Stimulated activated CD4-positive, alpha-beta T cell treated with anti-CD3 and anti-CD28 coated beads, Interleukin-4, amount 100 ng/mL, for 48 hours (primary cell): Measurements from ENCODE around the gene HOXA1.

Experiments used
- DNase-seq, 2 donors: peaks; one replicate each; pipeline ENCODE4 v3.0.0-alpha.2; 2020; ENCODE audit warnings: low read depth in 2 of 2

HOXA1 gene

DNA sequence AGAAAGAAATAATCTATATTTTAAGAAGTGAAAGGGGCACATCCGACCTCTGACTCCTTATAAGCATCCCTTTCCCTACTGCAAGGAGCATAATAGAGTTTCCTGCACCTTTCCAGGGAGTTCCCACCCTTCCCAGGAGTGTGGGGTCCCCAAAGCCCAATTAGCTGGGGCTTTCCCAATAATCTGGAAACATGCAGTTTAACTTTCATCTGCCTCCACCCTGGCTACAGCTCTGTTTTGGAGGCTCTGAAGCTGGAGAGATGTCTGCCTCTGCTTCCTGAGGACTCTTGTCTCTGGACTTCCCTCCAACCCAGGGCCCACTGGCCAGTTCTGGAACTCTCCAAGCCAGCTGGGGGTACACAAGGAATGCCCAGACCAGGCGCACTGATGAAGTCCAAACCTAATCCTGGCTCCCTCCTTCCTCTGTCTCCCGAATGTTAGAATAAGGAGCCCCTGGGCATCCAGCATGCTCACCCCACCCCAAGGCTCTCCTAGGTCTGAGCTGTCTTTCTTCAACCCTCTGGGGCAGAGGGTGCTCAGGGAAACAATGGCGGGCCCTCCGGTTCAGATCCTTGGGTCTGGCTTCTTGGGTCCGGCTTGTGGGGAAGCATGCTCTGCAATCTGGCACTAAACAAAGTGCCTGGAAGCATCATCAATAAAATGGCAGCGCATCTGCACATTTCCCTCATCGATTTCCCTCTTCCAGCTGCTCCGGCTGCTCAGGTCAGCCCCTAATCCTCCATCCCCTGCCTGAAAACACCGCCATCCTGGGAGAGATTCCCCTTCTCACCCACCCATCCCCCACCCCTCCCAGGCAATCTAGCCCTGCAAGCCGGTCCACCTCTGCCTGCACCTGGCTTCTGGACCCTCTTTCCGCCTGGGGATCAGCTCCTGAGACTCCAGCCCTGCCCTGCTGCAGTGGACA, 21.4 kb upstream of the HOXA1 start:
- DNase-seq, result no peak

GRCh38 chr7:27116031-27116961, 20.5 kb upstream of the HOXA1 start:
- no peak for DNase-seq

DNA sequence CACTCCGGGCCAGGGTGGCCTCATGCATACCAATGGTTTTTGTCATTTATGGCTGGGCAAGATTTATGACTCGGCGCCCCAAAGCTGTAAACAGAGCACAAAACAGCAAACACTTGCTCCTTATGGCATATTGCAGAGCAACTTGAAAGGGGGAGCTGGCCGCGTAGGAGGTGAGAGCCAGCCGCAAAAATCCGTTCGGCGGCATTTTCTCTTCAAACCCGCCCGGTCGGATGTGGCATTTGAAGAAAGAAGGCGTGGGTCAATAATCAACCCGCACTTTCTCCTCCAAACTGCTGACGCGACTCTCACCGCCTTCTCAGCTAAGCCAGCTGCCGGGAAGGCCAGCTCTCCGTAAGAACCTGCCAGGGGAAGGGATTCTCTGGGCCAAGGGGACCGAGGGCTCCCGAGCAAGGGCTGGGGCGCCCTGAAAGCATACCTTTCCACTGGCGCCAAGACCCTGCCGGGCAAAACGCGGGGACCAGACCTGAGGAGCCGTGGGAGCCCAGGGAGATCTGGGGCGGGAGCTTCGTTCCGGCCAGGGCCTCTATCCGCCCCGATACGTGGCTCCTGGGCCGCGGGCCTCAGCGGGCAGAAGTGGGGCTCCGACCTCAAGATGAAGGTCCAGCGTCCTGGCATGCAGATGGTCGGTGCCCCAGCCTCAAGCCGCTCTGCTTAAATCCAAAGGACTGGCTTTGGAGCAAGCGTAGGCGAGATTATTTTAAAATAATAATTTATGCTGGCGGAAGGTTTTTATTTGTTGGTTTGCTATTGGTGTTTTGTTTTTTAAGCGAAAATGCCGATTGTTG, 19.6 kb upstream of the HOXA1 start:
- no peak for DNase-seq

DNA sequence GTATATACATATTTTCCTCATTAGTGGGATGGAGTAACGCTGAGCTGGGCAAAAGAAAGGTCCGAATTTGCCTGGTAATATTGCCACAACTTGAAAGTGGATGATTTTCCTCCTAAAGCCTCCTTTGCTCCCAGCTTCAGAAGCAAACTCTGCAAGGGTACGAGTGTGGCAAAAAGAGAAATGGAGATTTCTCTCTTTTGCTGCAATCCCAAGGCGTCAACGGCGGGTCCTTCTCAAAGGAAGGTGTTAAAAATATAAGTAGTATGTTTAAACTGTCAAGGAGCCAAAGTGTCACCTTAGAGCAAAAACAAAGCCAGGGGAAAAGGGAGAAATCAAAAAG, 19.1 kb upstream of the HOXA1 start:
- no peak for DNase-seq

- DNase-seq, result no peak
Observed at GRCh38 chr7:27113991-27114769, 18.4 kb upstream of the HOXA1 start.

DNA sequence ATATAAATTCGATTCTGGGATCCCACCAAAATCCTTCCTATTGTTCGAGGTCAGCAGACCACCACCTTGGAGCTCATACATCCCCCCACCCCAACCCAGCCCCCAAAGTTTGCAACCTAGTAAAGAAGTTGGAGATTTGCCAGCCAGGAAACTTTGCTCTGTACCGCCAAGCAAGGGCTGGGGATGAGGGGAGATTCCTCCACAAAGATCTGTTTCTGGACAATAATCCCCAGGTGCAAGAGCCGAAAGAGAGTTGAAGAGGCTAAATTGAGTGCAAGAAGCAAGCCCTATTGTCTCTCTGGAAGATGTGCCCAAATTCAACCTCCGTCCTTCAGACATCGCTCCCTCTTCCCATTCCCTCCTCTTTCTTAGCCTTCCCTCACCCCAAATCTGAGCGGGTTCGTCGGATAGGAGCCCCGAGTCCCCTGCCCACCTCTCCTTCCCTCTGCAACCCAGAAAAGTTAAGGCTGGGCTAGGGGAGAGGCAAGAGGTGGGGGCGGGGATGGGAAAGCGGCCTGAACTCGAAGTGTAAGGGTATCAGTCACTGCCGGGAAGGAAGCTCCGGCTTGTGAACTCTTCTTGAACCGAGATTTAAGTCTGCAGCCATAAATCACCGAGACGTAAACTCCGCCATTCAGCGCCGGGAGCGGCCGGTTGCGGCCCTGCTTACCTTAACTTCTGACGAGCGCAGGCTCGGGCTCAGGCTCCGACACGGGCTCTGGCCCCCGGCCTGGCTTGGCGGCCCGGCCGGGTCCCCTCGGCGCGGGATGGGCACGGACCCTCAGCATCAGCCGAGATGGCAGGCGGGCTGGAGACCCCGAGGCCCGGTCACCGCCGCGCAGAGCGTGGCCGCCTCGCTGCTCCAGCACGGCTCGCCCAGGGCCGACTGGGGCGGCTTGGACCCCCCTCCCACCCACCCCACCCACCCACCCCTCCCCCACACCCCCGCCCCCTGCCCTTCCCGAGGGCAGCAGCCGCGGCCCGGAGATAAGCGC, 17.5 kb upstream of the HOXA1 start:
- DNase-seq, result no peak

DNA sequence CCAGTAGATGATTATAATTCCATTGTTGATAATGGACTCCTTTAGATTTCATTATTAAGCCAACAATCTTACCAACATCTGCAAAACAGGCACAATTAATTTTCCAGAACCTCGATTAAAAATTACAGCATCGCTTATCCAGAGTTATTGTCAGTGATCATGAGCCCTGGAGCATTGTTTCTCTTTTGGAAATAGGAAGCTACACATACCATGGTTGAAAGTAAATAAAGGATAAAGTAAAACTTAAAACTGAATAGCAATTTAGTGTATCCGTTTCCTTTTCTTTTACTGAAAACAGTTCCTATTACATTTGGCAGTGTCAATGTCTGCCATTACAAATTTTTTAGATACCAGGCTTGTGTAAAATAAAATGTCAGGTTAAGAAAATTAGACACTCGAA, 16.6 kb upstream of the HOXA1 start:
- DNase-seq, result no peak

- DNase-seq, result no peak
Observed at GRCh38 chr7:27111751-27112277, 16.0 kb upstream of the HOXA1 start.

DNA sequence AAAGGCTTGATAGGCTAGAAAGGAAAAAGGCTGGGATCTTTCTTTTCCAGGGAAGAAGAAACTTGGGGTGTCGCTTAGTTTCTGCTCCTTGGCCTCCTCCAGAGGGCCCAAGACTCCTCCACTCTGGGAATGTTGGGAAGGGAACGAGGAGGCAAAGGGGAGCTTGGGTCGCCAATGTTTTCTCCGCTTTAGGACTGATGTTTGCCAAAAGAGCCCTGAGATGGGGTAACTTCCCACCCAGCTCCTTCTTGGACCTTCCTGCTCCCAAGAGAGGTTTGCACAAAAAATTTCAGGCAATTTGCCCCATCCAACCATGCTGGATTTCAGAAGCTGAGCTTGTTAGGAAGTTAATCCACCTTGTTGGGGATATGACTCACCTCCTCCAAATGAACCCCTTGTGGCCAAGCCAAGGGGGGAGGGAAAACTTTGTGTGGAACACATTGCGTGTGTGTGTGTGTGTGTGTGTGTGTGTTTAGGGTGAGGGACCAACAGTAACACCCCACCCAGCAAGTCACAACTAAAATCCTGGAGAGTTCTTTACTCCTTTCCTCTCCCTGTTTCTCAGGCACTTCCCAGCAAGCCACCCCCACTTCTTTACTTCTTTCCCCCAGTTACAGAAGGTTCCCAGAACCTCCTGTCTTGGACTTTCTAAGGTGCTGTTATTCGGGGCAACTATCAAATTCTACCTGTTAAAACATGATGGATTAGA, 15.4 kb upstream of the HOXA1 start:
- DNase-seq, result no peak

DNA sequence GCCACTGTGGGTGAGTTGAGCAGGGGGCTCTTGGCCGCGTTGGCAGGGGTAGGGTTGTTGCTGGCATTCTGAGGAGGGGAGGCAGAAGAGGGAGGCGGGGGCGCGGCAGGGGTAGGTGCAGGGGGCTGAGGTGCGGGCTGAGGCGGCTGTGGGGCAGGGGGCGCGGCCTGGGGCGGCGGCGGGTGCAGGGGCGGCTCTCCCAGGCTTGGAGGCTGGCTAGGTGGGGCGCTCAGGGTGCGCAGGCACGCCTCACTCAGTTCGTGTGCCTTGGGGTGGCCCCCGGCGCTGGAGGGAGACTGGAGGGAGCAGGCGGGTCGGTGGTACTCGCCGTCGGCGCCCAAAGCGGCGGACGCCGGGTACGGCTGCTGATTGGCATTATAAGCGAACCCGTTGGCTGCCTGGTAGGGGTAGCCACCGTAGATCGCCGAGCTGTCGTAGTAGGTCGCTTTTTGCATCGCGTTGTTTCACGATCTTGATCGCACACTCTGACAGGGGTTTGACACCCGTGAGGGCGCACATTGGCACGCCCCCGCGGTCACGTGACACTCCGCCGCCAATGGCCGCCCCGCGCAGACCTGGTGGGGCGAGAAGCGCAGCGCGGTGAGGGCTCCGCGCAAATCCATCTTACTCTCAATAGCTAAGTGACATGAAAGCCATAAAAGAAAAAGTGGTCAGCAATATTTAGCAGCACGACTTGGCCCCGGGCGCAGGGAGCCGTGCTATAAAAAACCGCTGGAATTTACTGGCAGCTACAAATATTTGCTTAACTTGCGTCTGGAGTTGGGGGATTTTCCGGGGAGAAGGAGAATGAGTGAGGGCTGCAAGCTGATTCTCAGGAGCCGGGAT, 14.6 kb upstream of the HOXA1 start:
- no peak for DNase-seq

- DNase-seq, result no peak
Observed at GRCh38 chr7:27109466-27110185, 13.8 kb upstream of the HOXA1 start.

- DNase-seq, result no peak
Observed at GRCh38 chr7:27108390-27109127, 12.8 kb upstream of the HOXA1 start.

DNA sequence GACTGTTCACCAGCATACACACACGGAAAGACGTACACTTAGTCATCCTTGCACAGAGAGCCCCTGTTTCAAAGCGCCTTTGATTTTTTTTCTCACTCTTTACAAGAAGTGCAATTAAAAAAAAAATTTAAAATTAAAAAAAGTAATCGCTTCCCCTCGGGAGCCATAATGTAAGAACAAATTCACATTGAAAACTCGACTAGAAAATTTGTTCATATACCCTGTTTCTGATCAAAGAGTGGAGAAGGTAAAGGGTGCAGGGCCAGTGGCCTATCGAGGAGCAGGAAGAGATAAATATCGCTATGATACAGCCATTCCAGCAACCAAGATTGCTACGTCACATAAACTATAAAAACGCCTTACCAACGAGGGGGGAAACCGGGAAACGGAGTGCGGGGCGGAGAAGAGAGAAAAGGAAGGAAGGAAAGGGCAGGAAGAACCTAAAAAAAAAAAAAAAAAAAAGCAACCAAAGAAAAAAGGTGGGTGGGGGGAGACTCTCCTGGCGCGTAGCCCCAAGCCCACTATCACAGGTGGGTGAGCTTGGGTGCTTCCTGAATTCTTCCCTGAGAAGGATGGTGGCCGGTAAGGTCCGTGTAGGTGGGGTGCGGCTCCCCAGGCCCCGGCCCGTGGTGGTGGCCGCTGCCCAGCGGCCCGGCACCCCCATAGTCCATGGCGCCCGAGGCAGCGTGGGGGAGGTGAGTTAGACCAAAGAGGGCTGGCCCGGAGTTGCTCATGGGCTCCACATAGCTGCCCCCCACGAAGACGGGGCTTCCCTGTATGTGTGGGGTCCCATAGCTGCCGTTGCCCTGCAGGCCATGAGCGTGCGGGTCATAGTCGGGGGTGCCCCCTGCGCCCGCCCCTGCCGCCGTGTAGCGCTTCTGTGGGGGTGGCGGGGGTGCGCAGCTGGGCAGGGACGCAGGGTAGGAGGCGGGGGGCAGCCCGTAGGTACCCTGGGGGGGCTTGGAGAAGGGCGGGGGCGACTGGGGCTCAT, 11.9 kb upstream of the HOXA1 start:
- no peak for DNase-seq

DNA sequence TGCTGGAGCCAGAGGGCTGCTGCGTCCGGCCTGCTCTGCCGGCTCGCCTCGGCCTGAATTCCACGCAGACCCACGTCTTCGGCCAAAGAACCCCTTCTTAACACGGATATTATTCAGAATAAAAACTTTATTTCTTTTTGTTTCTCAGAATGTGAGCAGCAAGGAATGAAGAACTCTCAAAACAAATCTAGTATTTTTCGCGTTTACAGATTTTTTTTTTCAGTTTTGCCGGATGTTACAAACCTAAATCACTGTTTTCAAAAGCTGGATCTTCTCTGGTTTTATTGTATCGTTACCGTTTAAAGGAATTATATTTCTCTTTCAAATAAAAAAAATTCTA, 11.1 kb upstream of the HOXA1 start:
- DNase-seq, result no peak

- no peak for DNase-seq
Observed at GRCh38 chr7:27106181-27106900, 10.5 kb upstream of the HOXA1 start.
